ENCODE data around the gene NXPH1. TPM values are rescaled to one million over a fixed set of nuclear protein-coding genes. Genes with fewer than 3 reads are reported as not detected.

NXPH1 gene
- total RNA-seq, 1 experiment from 2014 or later: 0.59 TPM

DNA sequence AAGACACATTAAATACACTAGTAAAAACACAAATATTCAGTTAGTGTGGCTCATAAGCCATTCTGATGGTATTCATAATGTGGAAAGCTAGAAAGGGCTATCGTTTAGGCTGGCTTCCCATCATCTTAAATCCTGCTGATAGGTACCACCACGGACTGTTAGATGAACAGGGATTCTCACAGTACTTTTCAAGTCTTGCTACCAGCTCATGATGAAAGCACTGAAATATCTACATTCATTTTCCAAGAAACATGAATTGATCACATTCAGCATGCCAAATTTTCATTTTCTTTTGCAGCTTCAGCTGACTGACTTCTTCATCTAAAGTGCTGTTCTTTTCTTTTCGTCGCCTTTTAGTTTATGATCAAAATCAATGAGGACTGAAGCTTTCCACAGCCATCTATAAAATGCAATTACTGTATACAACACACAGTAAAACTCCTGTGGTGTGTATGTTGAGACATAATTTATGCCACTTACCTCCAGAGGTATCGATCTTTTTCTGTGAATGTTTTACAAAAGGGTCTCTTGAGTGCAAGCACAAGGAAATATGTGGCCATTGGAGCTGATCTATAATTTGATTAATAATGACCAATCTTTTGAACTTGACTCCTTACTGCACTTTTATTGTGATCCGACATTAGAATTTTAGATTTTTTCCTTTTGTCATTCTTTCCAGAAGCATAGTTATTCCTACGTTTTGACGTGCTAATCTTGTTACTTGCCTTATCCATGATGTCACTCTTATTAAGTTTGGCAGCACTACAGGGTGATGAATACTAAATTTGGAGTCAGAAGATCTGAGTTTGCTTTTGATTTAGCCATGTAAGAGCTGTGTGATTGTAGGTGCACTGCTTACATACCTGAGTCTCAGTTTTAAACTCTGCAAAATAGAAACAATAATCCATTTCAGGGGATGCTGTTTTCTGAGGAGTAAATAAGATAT lies 58.4 kb downstream of the NXPH1 start:
- no peak for ATAC-seq

DNA sequence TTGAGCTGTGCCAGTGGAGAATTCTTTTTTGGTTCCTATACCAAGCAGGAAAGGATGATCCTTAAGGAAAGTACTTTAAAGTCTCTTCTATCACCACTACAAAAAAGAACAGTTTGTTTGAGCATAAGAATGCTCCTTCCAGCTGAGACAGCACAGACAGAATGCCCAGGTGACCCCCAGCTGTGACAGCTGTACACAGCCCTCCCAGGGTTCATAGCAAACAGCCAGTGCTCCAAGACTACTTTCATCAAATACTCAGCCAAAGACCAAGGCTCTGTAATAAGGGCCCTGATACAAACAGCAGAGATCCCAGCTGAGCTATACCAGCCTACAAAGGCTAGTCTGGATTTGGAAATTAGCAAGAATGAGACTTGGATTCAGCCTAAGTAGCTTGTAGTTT lies 65.7 kb downstream of the NXPH1 start:
- Mint-ChIP-seq H3K36me3 (no peaks in the 10 kb centered on the region), H3K4me3 (no peak overlapping the region), H3K27me3 (ENCODE audit: low read depth) (no peaks in the 10 kb centered on the region), H3K27ac (no peak overlapping the region), H3K4me1 (peaks cover 14% of the 10 kb centered on the region), H3K9me3 (no peaks in the 10 kb centered on the region)
- TF ChIP-seq, protein P1, sequence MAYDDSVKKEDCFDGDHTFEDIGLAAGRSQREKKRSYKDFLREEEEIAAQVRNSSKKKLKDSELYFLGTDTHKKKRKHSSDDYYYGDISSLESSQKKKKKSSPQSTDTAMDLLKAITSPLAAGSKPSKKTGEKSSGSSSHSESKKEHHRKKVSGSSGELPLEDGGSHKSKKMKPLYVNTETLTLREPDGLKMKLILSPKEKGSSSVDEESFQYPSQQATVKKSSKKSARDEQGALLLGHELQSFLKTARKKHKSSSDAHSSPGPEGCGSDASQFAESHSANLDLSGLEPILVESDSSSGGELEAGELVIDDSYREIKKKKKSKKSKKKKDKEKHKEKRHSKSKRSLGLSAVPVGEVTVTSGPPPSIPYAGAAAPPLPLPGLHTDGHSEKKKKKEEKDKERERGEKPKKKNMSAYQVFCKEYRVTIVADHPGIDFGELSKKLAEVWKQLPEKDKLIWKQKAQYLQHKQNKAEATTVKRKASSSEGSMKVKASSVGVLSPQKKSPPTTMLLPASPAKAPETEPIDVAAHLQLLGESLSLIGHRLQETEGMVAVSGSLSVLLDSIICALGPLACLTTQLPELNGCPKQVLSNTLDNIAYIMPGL (CRISPR knock-in tag; IDR thresholded peaks at IDR 0.05): no peak
- TF ChIP-seq RORB (CRISPR knock-in tag; IDR thresholded peaks at IDR 0.05) (no peak), NR2C2 (CRISPR knock-in tag; IDR thresholded peaks at IDR 0.05) (no peak), SP1 (CRISPR knock-in tag; conservative IDR thresholded peaks at IDR 0.05) (no peak), NR3C1 (CRISPR knock-in tag; conservative IDR thresholded peaks at IDR 0.05; ENCODE audit: low read depth) (no peak), MXD4 (CRISPR knock-in tag; IDR thresholded peaks at IDR 0.05; ENCODE audit: borderline replicate concordance) (no peak), NFATC4 (CRISPR knock-in tag; IDR thresholded peaks at IDR 0.05) (no peak), ETV6 (CRISPR knock-in tag; IDR thresholded peaks at IDR 0.05) (no peak), CBFB (CRISPR knock-in tag; IDR thresholded peaks at IDR 0.05; ENCODE audit: low read depth) (no peak), ESRRA (CRISPR knock-in tag; IDR thresholded peaks at IDR 0.05; ENCODE audit: borderline replicate concordance) (no peak), ZNF232 (CRISPR knock-in tag; IDR thresholded peaks at IDR 0.05) (no peak)
- TF ChIP-seq, protein P2, sequence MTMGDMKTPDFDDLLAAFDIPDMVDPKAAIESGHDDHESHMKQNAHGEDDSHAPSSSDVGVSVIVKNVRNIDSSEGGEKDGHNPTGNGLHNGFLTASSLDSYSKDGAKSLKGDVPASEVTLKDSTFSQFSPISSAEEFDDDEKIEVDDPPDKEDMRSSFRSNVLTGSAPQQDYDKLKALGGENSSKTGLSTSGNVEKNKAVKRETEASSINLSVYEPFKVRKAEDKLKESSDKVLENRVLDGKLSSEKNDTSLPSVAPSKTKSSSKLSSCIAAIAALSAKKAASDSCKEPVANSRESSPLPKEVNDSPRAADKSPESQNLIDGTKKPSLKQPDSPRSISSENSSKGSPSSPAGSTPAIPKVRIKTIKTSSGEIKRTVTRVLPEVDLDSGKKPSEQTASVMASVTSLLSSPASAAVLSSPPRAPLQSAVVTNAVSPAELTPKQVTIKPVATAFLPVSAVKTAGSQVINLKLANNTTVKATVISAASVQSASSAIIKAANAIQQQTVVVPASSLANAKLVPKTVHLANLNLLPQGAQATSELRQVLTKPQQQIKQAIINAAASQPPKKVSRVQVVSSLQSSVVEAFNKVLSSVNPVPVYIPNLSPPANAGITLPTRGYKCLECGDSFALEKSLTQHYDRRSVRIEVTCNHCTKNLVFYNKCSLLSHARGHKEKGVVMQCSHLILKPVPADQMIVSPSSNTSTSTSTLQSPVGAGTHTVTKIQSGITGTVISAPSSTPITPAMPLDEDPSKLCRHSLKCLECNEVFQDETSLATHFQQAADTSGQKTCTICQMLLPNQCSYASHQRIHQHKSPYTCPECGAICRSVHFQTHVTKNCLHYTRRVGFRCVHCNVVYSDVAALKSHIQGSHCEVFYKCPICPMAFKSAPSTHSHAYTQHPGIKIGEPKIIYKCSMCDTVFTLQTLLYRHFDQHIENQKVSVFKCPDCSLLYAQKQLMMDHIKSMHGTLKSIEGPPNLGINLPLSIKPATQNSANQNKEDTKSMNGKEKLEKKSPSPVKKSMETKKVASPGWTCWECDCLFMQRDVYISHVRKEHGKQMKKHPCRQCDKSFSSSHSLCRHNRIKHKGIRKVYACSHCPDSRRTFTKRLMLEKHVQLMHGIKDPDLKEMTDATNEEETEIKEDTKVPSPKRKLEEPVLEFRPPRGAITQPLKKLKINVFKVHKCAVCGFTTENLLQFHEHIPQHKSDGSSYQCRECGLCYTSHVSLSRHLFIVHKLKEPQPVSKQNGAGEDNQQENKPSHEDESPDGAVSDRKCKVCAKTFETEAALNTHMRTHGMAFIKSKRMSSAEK (CRISPR knock-in tag; IDR thresholded peaks at IDR 0.05; ENCODE audit: borderline replicate concordance): no peak
- TF ChIP-seq, protein P3, sequence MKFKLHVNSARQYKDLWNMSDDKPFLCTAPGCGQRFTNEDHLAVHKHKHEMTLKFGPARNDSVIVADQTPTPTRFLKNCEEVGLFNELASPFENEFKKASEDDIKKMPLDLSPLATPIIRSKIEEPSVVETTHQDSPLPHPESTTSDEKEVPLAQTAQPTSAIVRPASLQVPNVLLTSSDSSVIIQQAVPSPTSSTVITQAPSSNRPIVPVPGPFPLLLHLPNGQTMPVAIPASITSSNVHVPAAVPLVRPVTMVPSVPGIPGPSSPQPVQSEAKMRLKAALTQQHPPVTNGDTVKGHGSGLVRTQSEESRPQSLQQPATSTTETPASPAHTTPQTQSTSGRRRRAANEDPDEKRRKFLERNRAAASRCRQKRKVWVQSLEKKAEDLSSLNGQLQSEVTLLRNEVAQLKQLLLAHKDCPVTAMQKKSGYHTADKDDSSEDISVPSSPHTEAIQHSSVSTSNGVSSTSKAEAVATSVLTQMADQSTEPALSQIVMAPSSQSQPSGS (CRISPR knock-in tag; IDR thresholded peaks at IDR 0.05; ENCODE audit: borderline replicate concordance, low read depth): no peak
- TF ChIP-seq, protein P4, sequence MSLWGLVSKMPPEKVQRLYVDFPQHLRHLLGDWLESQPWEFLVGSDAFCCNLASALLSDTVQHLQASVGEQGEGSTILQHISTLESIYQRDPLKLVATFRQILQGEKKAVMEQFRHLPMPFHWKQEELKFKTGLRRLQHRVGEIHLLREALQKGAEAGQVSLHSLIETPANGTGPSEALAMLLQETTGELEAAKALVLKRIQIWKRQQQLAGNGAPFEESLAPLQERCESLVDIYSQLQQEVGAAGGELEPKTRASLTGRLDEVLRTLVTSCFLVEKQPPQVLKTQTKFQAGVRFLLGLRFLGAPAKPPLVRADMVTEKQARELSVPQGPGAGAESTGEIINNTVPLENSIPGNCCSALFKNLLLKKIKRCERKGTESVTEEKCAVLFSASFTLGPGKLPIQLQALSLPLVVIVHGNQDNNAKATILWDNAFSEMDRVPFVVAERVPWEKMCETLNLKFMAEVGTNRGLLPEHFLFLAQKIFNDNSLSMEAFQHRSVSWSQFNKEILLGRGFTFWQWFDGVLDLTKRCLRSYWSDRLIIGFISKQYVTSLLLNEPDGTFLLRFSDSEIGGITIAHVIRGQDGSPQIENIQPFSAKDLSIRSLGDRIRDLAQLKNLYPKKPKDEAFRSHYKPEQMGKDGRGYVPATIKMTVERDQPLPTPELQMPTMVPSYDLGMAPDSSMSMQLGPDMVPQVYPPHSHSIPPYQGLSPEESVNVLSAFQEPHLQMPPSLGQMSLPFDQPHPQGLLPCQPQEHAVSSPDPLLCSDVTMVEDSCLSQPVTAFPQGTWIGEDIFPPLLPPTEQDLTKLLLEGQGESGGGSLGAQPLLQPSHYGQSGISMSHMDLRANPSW (CRISPR knock-in tag; conservative IDR thresholded peaks at IDR 0.05; ENCODE audit: low read depth): no peak
- DNase-seq (ENCODE audit: low spot score) (peak; percentile 18), ATAC-seq (peak; percentile 57; the same call in 1 of the 2 replicates)
- POLR2A ChIA-PET: no interaction called here
- CTCF ChIA-PET: interaction anchor here (0.9 to 1.4 kb wide), 3 partner anchors 17 to 80 kb away, joined by 4 to 6 read pairs (median 4); no protein-coding TSS in a partner anchor

More for the DNA sequence above, 58.4 kb downstream of the NXPH1 start:
- POLR2A ChIA-PET: no interaction called here
- H3K27ac Mint-ChIP-seq: no peak overlapping the region
- H3K36me3 Mint-ChIP-seq: no peaks in the 10 kb centered on the region
- no peaks in the 10 kb centered on the region for H3K27me3 Mint-ChIP-seq (ENCODE audit: low read depth)
- 0 out of 2 replicates have a peak, but pooled peaks cover 3% of the 10 kb centered on the region for H3K4me1 Mint-ChIP-seq
- H3K4me3 Mint-ChIP-seq: no peak overlapping the region
- TF ChIP-seq SMAD4 (CRISPR knock-in tag; IDR thresholded peaks at IDR 0.05) (no peak), ELF4 (CRISPR knock-in tag; IDR thresholded peaks at IDR 0.05; ENCODE audit: low read depth) (no peak), SP1 (CRISPR knock-in tag; conservative IDR thresholded peaks at IDR 0.05) (no peak)
- TF ChIP-seq, protein P5, sequence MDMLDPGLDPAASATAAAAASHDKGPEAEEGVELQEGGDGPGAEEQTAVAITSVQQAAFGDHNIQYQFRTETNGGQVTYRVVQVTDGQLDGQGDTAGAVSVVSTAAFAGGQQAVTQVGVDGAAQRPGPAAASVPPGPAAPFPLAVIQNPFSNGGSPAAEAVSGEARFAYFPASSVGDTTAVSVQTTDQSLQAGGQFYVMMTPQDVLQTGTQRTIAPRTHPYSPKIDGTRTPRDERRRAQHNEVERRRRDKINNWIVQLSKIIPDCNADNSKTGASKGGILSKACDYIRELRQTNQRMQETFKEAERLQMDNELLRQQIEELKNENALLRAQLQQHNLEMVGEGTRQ (CRISPR knock-in tag; IDR thresholded peaks at IDR 0.05): no peak
- TF ChIP-seq, protein P1 (CRISPR knock-in tag; IDR thresholded peaks at IDR 0.05): no peak
- DNase-seq (ENCODE audit: low spot score): no peak
- H3K9me3 Mint-ChIP-seq: peaks cover 5% of the 10 kb centered on the region
- CTCF ChIA-PET: no interaction called here

Data from WTC11 (cell line).